H1 (cell line): Measurements from ENCODE around the gene ARRB1. TPM values are rescaled to one million over a fixed set of nuclear protein-coding genes. Genes with fewer than 3 reads are reported as not detected.
A peak's percentile ranks its signal among the peaks of the same experiment; 100 is the strongest.

Experiments used
- CTCF ChIA-PET: fragments of 300-600 bp; sonication (Branson Sonifier 250); formaldehyde crosslinking; loops from one replicate; lab custom pipeline; 2021; ENCODE audit not compliant: partially characterized antibody; lab: Charles Lee
- POLR2A ChIA-PET: fragments of 300-600 bp; sonication (Branson Sonifier 250); formaldehyde crosslinking; loops from one replicate; lab custom pipeline; 2021; ENCODE audit warnings: inconsistent platforms; ENCODE audit not compliant: partially characterized antibody; lab: Charles Lee
- DNase-seq, 2 experiments: peaks; one replicate each; pipeline versions ENCODE4 v3.0.0 to v3.0.0-alpha.2; 2010 to 2022; ENCODE audit warnings: low spot score in 2 of 2, low read depth in 1 of 2, mixed read lengths in 1 of 2
- FAIRE-seq: peaks from 2 replicates; lab custom pipeline; 2011; peaks lifted over from hg19 to GRCh38; lab: Jason Lieb, UNC
- H2AFZ ChIP-seq: 2 replicates; pipeline ENCODE4 v1.8.1; 2012; ENCODE audit warnings: low read length, inconsistent platforms
- H2AK5ac ChIP-seq: 2 replicates; pipeline ENCODE4 v1.6.1; 2013; ENCODE audit warnings: low read depth, low read length
- H2BK120ac ChIP-seq: replicated peaks from 2 replicates; pipeline ENCODE3; 2013; ENCODE audit warnings: low read depth, low read length, inconsistent platforms
- H2BK12ac ChIP-seq: 2 replicates; pipeline ENCODE4 v1.6.1; 2013; ENCODE audit warnings: low read depth, low read length
- H2BK15ac ChIP-seq: 2 replicates; pipeline ENCODE4 v1.6.1; 2013; ENCODE audit warnings: low read length
- H2BK20ac ChIP-seq: 2 replicates; pipeline ENCODE4 v1.6.1; 2013; ENCODE audit warnings: low read length
- H2BK5ac ChIP-seq: 2 replicates; pipeline ENCODE4 v1.6.1; 2013; ENCODE audit warnings: low read depth, low read length
- H3K14ac ChIP-seq: 2 replicates; pipeline ENCODE4 v1.6.1; 2013; ENCODE audit warnings: inconsistent platforms; ENCODE audit not compliant: insufficient read length
- H3K18ac ChIP-seq: 2 replicates; pipeline ENCODE4 v1.6.1; 2013; ENCODE audit warnings: low read length; ENCODE audit errors: extremely low read depth
- H3K23ac ChIP-seq: 2 replicates; pipeline ENCODE4 v1.6.1; 2013; ENCODE audit warnings: inconsistent platforms; ENCODE audit not compliant: insufficient read length
- H3K23me2 ChIP-seq: 2 replicates; pipeline ENCODE4 v1.6.1; 2013; ENCODE audit warnings: low read depth, low read length
- H3K27ac ChIP-seq: 2 replicates; pipeline ENCODE4 v1.6.1; 2011; ENCODE audit warnings: low read depth, low read length, inconsistent platforms
- H3K27me3 ChIP-seq, 4 experiments: replicated peaks in 1 of 4; 1 replicate in 1 of 4; 2 replicates in 3 of 4; pipeline versions ENCODE4 v1.6.1 to v1.8.1; 2011 to 2013; ENCODE audit warnings: low read length in 3 of 4, mild to moderate bottlenecking in 3 of 4, inconsistent platforms in 2 of 4, mixed read lengths in 2 of 4, moderate library complexity in 1 of 4; ENCODE audit not compliant: control insufficient read depth in 3 of 4, insufficient read depth in 3 of 4; ENCODE audit errors: extremely low read depth in 1 of 4
- H3K36me3 ChIP-seq, 4 experiments: 2 replicates each; pipeline versions ENCODE4 v1.6.1 to v1.8.1; 2011 to 2013; ENCODE audit warnings: mild to moderate bottlenecking in 4 of 4, low read length in 3 of 4, moderate library complexity in 2 of 4, control low read depth in 1 of 4, inconsistent platforms in 1 of 4; ENCODE audit not compliant: insufficient read depth in 4 of 4, control insufficient read depth in 2 of 4
- H3K4ac ChIP-seq: replicated peaks from 2 replicates; pipeline ENCODE3; 2013; ENCODE audit warnings: low read length, low read depth, mixed read lengths, inconsistent platforms; ENCODE audit not compliant: insufficient read length
- H3K4me1 ChIP-seq, 4 experiments: replicated peaks in 1 of 4; 1 replicate in 1 of 4; 2 replicates in 3 of 4; pipeline versions ENCODE4 v1.6.1 to v1.8.1; 2011 to 2013; ENCODE audit warnings: low read length in 3 of 4, inconsistent platforms in 2 of 4, mixed read lengths in 1 of 4; ENCODE audit not compliant: insufficient read depth in 4 of 4, control insufficient read depth in 3 of 4
- H3K4me2 ChIP-seq, 2 experiments: 2 replicates each; pipeline versions ENCODE4 v1.6.1 to v1.8.1; 2011 to 2013; ENCODE audit warnings: low read depth in 2 of 2, low read length in 2 of 2, control low read depth in 1 of 2, inconsistent platforms in 1 of 2, mild to moderate bottlenecking in 1 of 2; ENCODE audit not compliant: insufficient read depth in 1 of 2
- H3K4me3 ChIP-seq, 4 experiments: fragments of 200-600, 300-600 bp in 1 of 4; sonication (generic), shearing (Covaris generic), sonication (Bioruptor Twin) in 1 of 4; 2 replicates each; pipeline versions ENCODE4 v1.5.1 to v1.8.1; 2011 to 2016; ENCODE audit warnings: low read length in 4 of 4, low read depth in 3 of 4, control low read depth in 2 of 4, inconsistent platforms in 2 of 4, mild to moderate bottlenecking in 2 of 4, mixed read lengths in 1 of 4, moderate library complexity in 1 of 4; ENCODE audit not compliant: insufficient read depth in 2 of 4; ENCODE audit errors: extremely low read depth in 1 of 4
- H3K56ac ChIP-seq: replicated peaks from 2 replicates; pipeline ENCODE3; 2013; ENCODE audit warnings: low read depth, mild to moderate bottlenecking, mixed read lengths, low read length, inconsistent platforms; ENCODE audit not compliant: insufficient read length
- H3K79me1 ChIP-seq: 2 replicates; pipeline ENCODE4 v1.6.1; 2013; ENCODE audit warnings: low read depth, low read length, control low read depth
- H3K79me2 ChIP-seq, 2 experiments: 2 replicates each; pipeline versions ENCODE4 v1.6.1 to v1.8.1; 2012 to 2013; ENCODE audit warnings: low read length in 2 of 2, mild to moderate bottlenecking in 2 of 2, inconsistent platforms in 1 of 2; ENCODE audit not compliant: insufficient read depth in 2 of 2, control insufficient read depth in 1 of 2
- H3K9ac ChIP-seq, 4 experiments: replicated peaks in 1 of 4; 1 replicate in 1 of 4; 2 replicates in 3 of 4; pipeline versions ENCODE4 v1.6.1 to v1.8.1; 2011 to 2013; ENCODE audit warnings: low read depth in 3 of 4, low read length in 3 of 4, control low read depth in 2 of 4, mild to moderate bottlenecking in 2 of 4, moderate library complexity in 2 of 4, inconsistent platforms in 1 of 4; ENCODE audit errors: extremely low read depth in 1 of 4
- H3K9me3 ChIP-seq, 2 experiments: 2 replicates each; pipeline versions ENCODE4 v1.6.1 to v1.8.1; 2012 to 2013; ENCODE audit warnings: mild to moderate bottlenecking in 2 of 2, moderate library complexity in 2 of 2, control low read depth in 1 of 2, inconsistent platforms in 1 of 2, low read depth in 1 of 2, low read length in 1 of 2, mixed read lengths in 1 of 2; ENCODE audit not compliant: insufficient read depth in 2 of 2
- H4K20me1 ChIP-seq, 2 experiments: replicated peaks in 1 of 2; 2 replicates each; pipeline versions ENCODE3 to v1.8.1; 2011 to 2013; ENCODE audit warnings: inconsistent platforms in 2 of 2, low read length in 2 of 2, mild to moderate bottlenecking in 1 of 2; ENCODE audit not compliant: insufficient read depth in 2 of 2, control insufficient read depth in 1 of 2
- H4K5ac ChIP-seq: 2 replicates; pipeline ENCODE4 v1.6.1; 2013; ENCODE audit warnings: low read length, low read depth, mixed read lengths, inconsistent platforms; ENCODE audit not compliant: insufficient read length
- H4K8ac ChIP-seq: 2 replicates; pipeline ENCODE4 v1.8.0; 2013; ENCODE audit warnings: mild to moderate bottlenecking, moderate library complexity, low read length, inconsistent platforms; ENCODE audit not compliant: insufficient read depth; ENCODE audit errors: extremely low read depth
- H4K91ac ChIP-seq: replicated peaks from 2 replicates; pipeline ENCODE3; 2013; ENCODE audit warnings: low read length, mixed read lengths, inconsistent platforms; ENCODE audit not compliant: insufficient read length
- CHD1 ChIP-seq: IDR thresholded peaks from 2 replicates; pipeline ENCODE4 v1.6.1; 2012; ENCODE audit warnings: low read depth, low read length, improper control_type of control experiment
- CREB1 ChIP-seq: IDR thresholded peaks from 2 replicates; pipeline ENCODE4 v1.6.1; 2012; ENCODE audit warnings: inconsistent platforms
- FOSL1 ChIP-seq: IDR thresholded peaks from 2 replicates; pipeline ENCODE4 v1.6.1; 2011; ENCODE audit warnings: mild to moderate bottlenecking, low read depth, low read length, moderate library complexity; ENCODE audit not compliant: insufficient read depth
- HDAC6 ChIP-seq: IDR thresholded peaks from one replicate; pipeline ENCODE4 v1.7.1; 2012; ENCODE audit warnings: low read depth, mild to moderate bottlenecking, inconsistent platforms, low read length, moderate library complexity
- JUND ChIP-seq: IDR thresholded peaks from 2 replicates; pipeline ENCODE4 v1.6.1; 2011; ENCODE audit warnings: mild to moderate bottlenecking, improper control_type of control experiment, low read length
- RNF2 ChIP-seq: fragments of 200-900, 300-1000 bp; sonication (generic); IDR thresholded peaks from 2 replicates; pipeline ENCODE4 v1.7.1; 2016; ENCODE audit warnings: borderline replicate concordance, low read depth, mild to moderate bottlenecking, antibody characterized with exemption, low read length; ENCODE audit not compliant: poor library complexity, severe bottlenecking; ENCODE audit errors: missing control alignments
- SP1 ChIP-seq: IDR thresholded peaks from 2 replicates; pipeline ENCODE4 v1.6.1; 2011; ENCODE audit warnings: low read depth, low read length
- WGBS, 2 experiments: shearing (Covaris generic) in 1 of 2; methylation state at CpG; one replicate each; pipeline versions ENCODE4 v1.1.6 to v1.1.7; 2013 to 2015; ENCODE audit warnings: low lambda C conversion rate in 2 of 2, mixed read lengths in 2 of 2, inconsistent platforms in 1 of 2, low coverage in 1 of 2, missing lambda C conversion rate in 1 of 2; ENCODE audit not compliant: insufficient replicate concordance in 2 of 2, insufficient coverage in 1 of 2, insufficient read length in 1 of 2; ENCODE audit errors: extremely low coverage in 1 of 2, missing lambda C conversion rate in 1 of 2; 5-methylcytosine and 5-hydroxymethylcytosine counted together
- polyA plus RNA-seq, 7 experiments: library from polyadenylated mRNA; depleted of rRNA in 3 of 7; stranded (reverse) in 5 of 7; unstranded in 2 of 7; fragments of >200 nt in 5 of 7; fragments of 200-250 nt in 2 of 7; gene quantifications; 1 replicate in 5 of 7; 2 replicates in 1 of 7; 4 replicates in 1 of 7; pipeline versions ENCODE4 v1.2.1 to v1.2.3, GENCODE V29; 2011 to 2013; ENCODE audit warnings: missing spikeins in 2 of 7, mixed read lengths in 2 of 7
- total RNA-seq: library from RNA; stranded (reverse); fragmentation: NEBNext Ultra II Directional; extraction: Animal tissue kit (Norgen Biotek cat#: 25700); gene quantifications from 2 replicates; pipeline ENCODE4 v1.2.1, GENCODE V29; 2021
- TF ChIP-seq, protein P1 (sequence below): IDR thresholded peaks from 2 replicates; pipeline ENCODE4 v1.6.1; 2012; ENCODE audit warnings: low read length, inconsistent platforms

ARRB1 gene
- total and polyA plus RNA-seq, 2 of the 8 experiments (the other 6 are each of a cell fraction or from before 2014, with no cell fraction given): 9.4 to 31.8 TPM

DNA sequence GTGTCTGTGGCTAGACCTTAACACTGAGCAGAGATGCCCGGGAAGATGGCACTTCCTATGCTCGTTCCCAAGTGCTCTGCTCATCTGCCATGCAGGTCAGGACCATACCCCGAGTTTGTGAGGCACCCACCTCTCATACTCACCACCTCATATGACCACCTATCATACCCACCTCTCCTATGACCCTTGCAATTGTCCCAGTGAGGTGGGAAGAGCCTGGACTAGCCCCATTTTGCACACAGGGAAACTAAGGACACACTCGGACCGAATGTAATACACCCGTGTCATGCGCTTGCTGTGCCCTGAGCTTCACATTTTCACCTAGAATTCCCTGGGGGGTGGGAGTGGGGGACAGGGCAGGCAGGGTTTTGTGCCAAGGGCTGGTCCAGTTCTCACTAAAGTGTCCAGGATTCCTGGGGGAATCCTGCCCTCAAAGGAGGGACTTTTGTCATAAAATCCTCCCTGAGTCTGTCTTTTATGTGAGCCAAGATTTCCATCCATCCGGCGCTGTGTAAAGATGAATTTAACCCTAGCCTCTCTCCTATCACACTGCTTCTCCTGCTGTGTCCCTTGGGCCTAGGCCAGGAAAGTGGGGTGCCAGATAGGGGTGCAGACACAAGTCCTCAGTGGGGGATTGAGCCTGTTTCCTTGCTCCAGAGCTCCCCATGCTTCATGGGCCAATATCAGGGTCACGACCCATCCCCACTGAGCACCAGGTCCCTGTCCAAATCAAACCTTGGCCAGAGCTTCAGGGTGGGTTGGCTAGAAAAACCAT lies 90.9 kb downstream of the ARRB1 start:
- Histone ChIP-seq H4K5ac (no peak overlapping the region), H3K23ac (no peak overlapping the region), H3K4me1 (peaks cover 0 to 4% (median 0%) of the 10 kb centered on the region in 4 experiments; a peak in 1 of 7 replicates), H2BK120ac (no peak overlapping the region), H3K56ac (no peak overlapping the region), H3K27ac (no peak overlapping the region), H2BK15ac (no peak overlapping the region), H4K8ac (peak overlapping the region; percentile 12; the same call in 1 of the 2 replicates), H3K79me1 (no peaks in the 10 kb centered on the region), H3K18ac (no peak overlapping the region), H3K27me3 (no peaks in the 10 kb centered on the region), H3K9me3 (no peaks in the 10 kb centered on the region), H2BK12ac (no peak overlapping the region), H4K91ac (no peak overlapping the region), H3K14ac (no peak overlapping the region), H2BK20ac (no peak overlapping the region), H3K9ac (no peak overlapping the region), H4K20me1 (no peaks in the 10 kb centered on the region), H3K23me2 (no peaks in the 10 kb centered on the region), H2AK5ac (no peak overlapping the region), H3K79me2 (no peaks in the 10 kb centered on the region), H2AFZ (no peak overlapping the region), H2BK5ac (no peak overlapping the region), H3K4me3 (no peak overlapping the region), H3K4ac (no peak overlapping the region), H3K4me2 (no peak overlapping the region), H3K36me3 (no peaks in the 10 kb centered on the region)
- CTCF ChIA-PET: interaction anchor here (0.8 to 7.4 kb wide), 5 partner anchors 9 to 16 kb away, joined by 3 to 45 read pairs (median 7); no protein-coding TSS in a partner anchor
- DNase-seq (no peak), FAIRE-seq (no peak)
- POLR2A ChIA-PET: interaction anchor here (1.4 to 2.0 kb wide), 3 partner anchors 10 to 302 kb away, joined by 3 to 7 read pairs (median 5); no protein-coding TSS in a partner anchor
- no peak for TF ChIP-seq SP1
- no peak for TF ChIP-seq RNF2
- TF ChIP-seq FOSL1: no peak
- no peak for TF ChIP-seq CREB1
- TF ChIP-seq JUND: no peak
- no peak for TF ChIP-seq HDAC6
- TF ChIP-seq, protein P1, sequence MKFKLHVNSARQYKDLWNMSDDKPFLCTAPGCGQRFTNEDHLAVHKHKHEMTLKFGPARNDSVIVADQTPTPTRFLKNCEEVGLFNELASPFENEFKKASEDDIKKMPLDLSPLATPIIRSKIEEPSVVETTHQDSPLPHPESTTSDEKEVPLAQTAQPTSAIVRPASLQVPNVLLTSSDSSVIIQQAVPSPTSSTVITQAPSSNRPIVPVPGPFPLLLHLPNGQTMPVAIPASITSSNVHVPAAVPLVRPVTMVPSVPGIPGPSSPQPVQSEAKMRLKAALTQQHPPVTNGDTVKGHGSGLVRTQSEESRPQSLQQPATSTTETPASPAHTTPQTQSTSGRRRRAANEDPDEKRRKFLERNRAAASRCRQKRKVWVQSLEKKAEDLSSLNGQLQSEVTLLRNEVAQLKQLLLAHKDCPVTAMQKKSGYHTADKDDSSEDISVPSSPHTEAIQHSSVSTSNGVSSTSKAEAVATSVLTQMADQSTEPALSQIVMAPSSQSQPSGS: no peak
- no peak for TF ChIP-seq CHD1
- WGBS, 2 experiments: 89% methylated on average over 10 of the region's 10 CpGs; no CpG with 5 or more reads in 1 of the 2 experiments
